Measurements from ENCODE around the gene CRYGA. TPM values are rescaled to one million over a fixed set of nuclear protein-coding genes. Genes with fewer than 3 reads are reported as not detected.

CRYGA gene
- total and polyA plus RNA-seq, 3 experiments from 2014 or later = not detected

- Histone ChIP-seq H3K4me1 (ENCODE audit: insufficient read depth, low read length) (no peaks in the 10 kb centered on the region), H3K36me3 (ENCODE audit: insufficient read depth, low read length) (no peaks in the 10 kb centered on the region), H3K27ac (ENCODE audit: low read depth, low read length) (no peak overlapping the region), H3K27me3 (ENCODE audit: insufficient read depth, low read length, poor library complexity, severe bottlenecking) (no peaks in the 10 kb centered on the region), H3K9me3 (ENCODE audit: low read length) (no peaks in the 10 kb centered on the region), H3K4me3 (ENCODE audit: low read length) (no peak overlapping the region)
- Mint-ChIP-seq H3K27ac (no peak overlapping the region), H3K9me3 (peaks cover 0 to 12% (median 10%) of the 10 kb centered on the region in 5 donors), H3K27me3 (peaks cover 4 to 14% of the 10 kb centered on the region in 2 donors), H3K36me3 (peaks cover 0 to 3% (median 0%) of the 10 kb centered on the region in 3 donors), H3K4me1 (no peaks in the 10 kb centered on the region), H3K4me3 (no peak overlapping the region)
- CTCF ChIA-PET = no interaction called here
- POLR2A ChIA-PET = no interaction called here
- no peak for DNase-seq
These were observed 10.2 kb downstream of the CRYGA start for GRCh38 chr2:208153156-208153555.

- no peaks in the 10 kb centered on the region for H3K4me1 ChIP-seq (ENCODE audit: insufficient read depth, low read length)
- no peaks in the 10 kb centered on the region for H3K27me3 ChIP-seq (ENCODE audit: insufficient read depth, low read length, poor library complexity, severe bottlenecking)
- Mint-ChIP-seq H3K4me1 (no peaks in the 10 kb centered on the region), H3K27ac (no peak overlapping the region), H3K36me3 (peaks cover 0 to 3% (median 0%) of the 10 kb centered on the region in 3 donors), H3K4me3 (no peak overlapping the region), H3K9me3 (peaks cover 0 to 12% (median 10%) of the 10 kb centered on the region in 5 donors), H3K27me3 (peaks cover 3 to 14% of the 10 kb centered on the region in 2 donors)
- no peak for DNase-seq
- H3K4me3 ChIP-seq (ENCODE audit: low read length) = no peak overlapping the region
- H3K9me3 ChIP-seq (ENCODE audit: low read length) = no peaks in the 10 kb centered on the region
- H3K36me3 ChIP-seq (ENCODE audit: insufficient read depth, low read length) = no peaks in the 10 kb centered on the region
- H3K27ac ChIP-seq (ENCODE audit: low read depth, low read length) = no peak overlapping the region
- POLR2A ChIA-PET = no interaction called here
- CTCF ChIA-PET = no interaction called here
These were observed 12.4 kb downstream of the CRYGA start for GRCh38 chr2:208150956-208151355.

GRCh38 chr2:208150094-208150493 lies 13.3 kb downstream of the CRYGA start:
- H3K27ac ChIP-seq (ENCODE audit: low read depth, low read length) = no peak overlapping the region
- H3K4me3 ChIP-seq (ENCODE audit: low read length) = no peak overlapping the region
- H3K9me3 ChIP-seq (ENCODE audit: low read length) = no peaks in the 10 kb centered on the region
- no peak overlapping the region for H3K4me3 Mint-ChIP-seq
- CTCF ChIA-PET = no interaction called here
- POLR2A ChIA-PET = no interaction called here
- peaks cover 0 to 3% (median 0%) of the 10 kb centered on the region in 3 donors for H3K36me3 Mint-ChIP-seq
- H3K4me1 Mint-ChIP-seq = no peaks in the 10 kb centered on the region
- H3K9me3 Mint-ChIP-seq = peaks cover 0 to 12% (median 10%) of the 10 kb centered on the region in 5 donors
- no peak overlapping the region for H3K27ac Mint-ChIP-seq
- H3K36me3 ChIP-seq (ENCODE audit: insufficient read depth, low read length) = no peaks in the 10 kb centered on the region
- no peak for DNase-seq
- no peaks in the 10 kb centered on the region for H3K4me1 ChIP-seq (ENCODE audit: insufficient read depth, low read length)
- no peaks in the 10 kb centered on the region for H3K27me3 ChIP-seq (ENCODE audit: insufficient read depth, low read length, poor library complexity, severe bottlenecking)
- peaks cover 3 to 10% of the 10 kb centered on the region in 2 donors for H3K27me3 Mint-ChIP-seq

GRCh38 chr2:208148803-208149202 lies 14.6 kb downstream of the CRYGA start:
- no peak overlapping the region for H3K4me3 Mint-ChIP-seq
- Histone ChIP-seq H3K27me3 (ENCODE audit: insufficient read depth, low read length, poor library complexity, severe bottlenecking) (no peaks in the 10 kb centered on the region), H3K27ac (ENCODE audit: low read depth, low read length) (no peak overlapping the region), H3K4me1 (ENCODE audit: insufficient read depth, low read length) (no peaks in the 10 kb centered on the region), H3K9me3 (ENCODE audit: low read length) (no peaks in the 10 kb centered on the region), H3K4me3 (ENCODE audit: low read length) (no peak overlapping the region), H3K36me3 (ENCODE audit: insufficient read depth, low read length) (no peaks in the 10 kb centered on the region)
- H3K27me3 Mint-ChIP-seq = peaks cover 7 to 10% of the 10 kb centered on the region in 2 donors
- no peak overlapping the region for H3K27ac Mint-ChIP-seq
- peaks cover 0 to 3% (median 0%) of the 10 kb centered on the region in 3 donors for H3K36me3 Mint-ChIP-seq
- H3K4me1 Mint-ChIP-seq = no peaks in the 10 kb centered on the region
- ChIA-PET CTCF (no interaction called here), POLR2A (no interaction called here)
- no peak for DNase-seq
- H3K9me3 Mint-ChIP-seq = peaks cover 0 to 12% (median 10%) of the 10 kb centered on the region in 5 donors

- ChIA-PET POLR2A (interaction anchor here (0.9 kb wide), 1 partner anchor 8 kb away, joined by 3 read pairs; no protein-coding TSS in a partner anchor), CTCF (no interaction called here)
- H3K4me3 Mint-ChIP-seq = no peak overlapping the region
- peaks cover 0 to 12% (median 10%) of the 10 kb centered on the region in 5 donors for H3K9me3 Mint-ChIP-seq
- DNase-seq = no peak
- H3K9me3 ChIP-seq (ENCODE audit: low read length) = no peaks in the 10 kb centered on the region
- H3K27ac Mint-ChIP-seq = no peak overlapping the region
- H3K4me1 Mint-ChIP-seq = no peaks in the 10 kb centered on the region
- no peak overlapping the region for H3K4me3 ChIP-seq (ENCODE audit: low read length)
- H3K4me1 ChIP-seq (ENCODE audit: insufficient read depth, low read length) = no peaks in the 10 kb centered on the region
- no peaks in the 10 kb centered on the region for H3K36me3 ChIP-seq (ENCODE audit: insufficient read depth, low read length)
- H3K27ac ChIP-seq (ENCODE audit: low read depth, low read length) = no peak overlapping the region
- H3K27me3 Mint-ChIP-seq = peaks cover 7 to 9% of the 10 kb centered on the region in 2 donors
- H3K36me3 Mint-ChIP-seq = peaks cover 0 to 3% (median 0%) of the 10 kb centered on the region in 3 donors
- no peaks in the 10 kb centered on the region for H3K27me3 ChIP-seq (ENCODE audit: insufficient read depth, low read length, poor library complexity, severe bottlenecking)
These were observed 15.6 kb downstream of the CRYGA start for GRCh38 chr2:208147759-208148158.

GRCh38 chr2:208147008-208147407 lies 16.4 kb downstream of the CRYGA start:
- no peaks in the 10 kb centered on the region for H3K4me1 Mint-ChIP-seq
- CTCF ChIA-PET = no interaction called here

GRCh38 chr2:208146006-208146405 lies 17.4 kb downstream of the CRYGA start, which contains the start of gene CRYGB:
CRYGB (minus strand) TSS chr2:208146158; CDS start chr2:208146120, 38 bp downstream.
- Histone ChIP-seq H3K27ac (ENCODE audit: low read depth, low read length) (no peak within 1 kb of the TSS), H3K4me1 (ENCODE audit: insufficient read depth, low read length) (no peaks in the 10 kb centered on the region), H3K27me3 (ENCODE audit: insufficient read depth, low read length, poor library complexity, severe bottlenecking) (no peaks in the 10 kb centered on the region), H3K36me3 (ENCODE audit: insufficient read depth, low read length) (no peaks in the 10 kb centered on the region), H3K9me3 (ENCODE audit: low read length) (no peaks in the 10 kb centered on the region), H3K4me3 (ENCODE audit: low read length) (no peak within 1 kb of the TSS)
- Mint-ChIP-seq H3K27ac (no peak within 1 kb of the TSS), H3K4me1 (no peaks in the 10 kb centered on the region), H3K27me3 (peaks cover 5 to 7% of the 10 kb centered on the region in 2 donors), H3K4me3 (no peak within 1 kb of the TSS), H3K9me3 (peaks cover 0 to 8% (median 4%) of the 10 kb centered on the region in 5 donors), H3K36me3 (no peaks in the 10 kb centered on the region)
- CTCF ChIA-PET = no interaction called here
- POLR2A ChIA-PET = no interaction called here
- no peak for DNase-seq

More at GRCh38 chr2:208147008-208147407, 16.4 kb downstream of the CRYGA start:
- Histone ChIP-seq H3K27ac (ENCODE audit: low read depth, low read length) (no peak overlapping the region), H3K27me3 (ENCODE audit: insufficient read depth, low read length, poor library complexity, severe bottlenecking) (no peaks in the 10 kb centered on the region), H3K4me1 (ENCODE audit: insufficient read depth, low read length) (no peaks in the 10 kb centered on the region), H3K36me3 (ENCODE audit: insufficient read depth, low read length) (no peaks in the 10 kb centered on the region), H3K9me3 (ENCODE audit: low read length) (no peaks in the 10 kb centered on the region), H3K4me3 (ENCODE audit: low read length) (no peak overlapping the region)
- Mint-ChIP-seq H3K36me3 (peaks cover 0 to 3% (median 0%) of the 10 kb centered on the region in 3 donors), H3K4me3 (no peak overlapping the region), H3K27ac (no peak overlapping the region), H3K9me3 (peaks cover 0 to 12% (median 10%) of the 10 kb centered on the region in 5 donors), H3K27me3 (peaks cover 7 to 8% of the 10 kb centered on the region in 2 donors)
- no peak for DNase-seq
- POLR2A ChIA-PET = no interaction called here

- Mint-ChIP-seq H3K4me3 (no peak overlapping the region), H3K27me3 (peaks cover 0 to 7% of the 10 kb centered on the region in 2 donors), H3K27ac (no peak overlapping the region), H3K36me3 (peaks cover 0 to 1% (median 0%) of the 10 kb centered on the region in 3 donors), H3K4me1 (no peaks in the 10 kb centered on the region), H3K9me3 (peaks cover 0 to 3% (median 0%) of the 10 kb centered on the region in 5 donors)
- no peak overlapping the region for H3K27ac ChIP-seq (ENCODE audit: low read depth, low read length)
- H3K36me3 ChIP-seq (ENCODE audit: insufficient read depth, low read length) = no peaks in the 10 kb centered on the region
- no peak for DNase-seq
- CTCF ChIA-PET = no interaction called here
- H3K4me1 ChIP-seq (ENCODE audit: insufficient read depth, low read length) = no peaks in the 10 kb centered on the region
- H3K27me3 ChIP-seq (ENCODE audit: insufficient read depth, low read length, poor library complexity, severe bottlenecking) = no peaks in the 10 kb centered on the region
- no peak overlapping the region for H3K4me3 ChIP-seq (ENCODE audit: low read length)
- H3K9me3 ChIP-seq (ENCODE audit: low read length) = no peaks in the 10 kb centered on the region
- POLR2A ChIA-PET = no interaction called here
These were observed 20.2 kb downstream of the CRYGA start for GRCh38 chr2:208142925-208143799.
